HG03558 (cell line): ENCODE data around the gene CEP41.

Experiments
- ATAC-seq: cut with Tn5 transposase; IDR thresholded peaks from one replicate; pipeline ENCODE4 v1.9.1; 2021; ENCODE audit warnings: moderate number of reproducible peaks; ENCODE audit not compliant: unreplicated experiment; ENCODE audit errors: extremely low read depth

Gene CEP41

GRCh38 chr7:130423501-130424037 lies 17.2 kb downstream of the CEP41 start:
- ATAC-seq, result no peak

- no peak for ATAC-seq
Measured at GRCh38 chr7:130421684-130422083, 19.1 kb downstream of the CEP41 start.

GRCh38 chr7:130420943-130421578 lies 19.8 kb downstream of the CEP41 start:
- no peak for ATAC-seq

- no peak for ATAC-seq
Measured at GRCh38 chr7:130419658-130420057, 21.2 kb downstream of the CEP41 start.

GRCh38 chr7:130418306-130418705 lies 22.5 kb downstream of the CEP41 start:
- ATAC-seq, result no peak

- no peak for ATAC-seq
Measured at GRCh38 chr7:130417213-130417612, 23.6 kb downstream of the CEP41 start.

- no peak for ATAC-seq
Measured at GRCh38 chr7:130415006-130415405, 25.8 kb downstream of the CEP41 start.

- no peak for ATAC-seq
Measured at GRCh38 chr7:130413201-130413600, 27.6 kb downstream of the CEP41 start.

- ATAC-seq, result no peak
Measured at GRCh38 chr7:130410868-130411541, 29.8 kb downstream of the CEP41 start.

- no peak for ATAC-seq
Measured at GRCh38 chr7:130409712-130410072, 31.1 kb downstream of the CEP41 start.

- ATAC-seq, result no peak
Measured at GRCh38 chr7:130409067-130409711, 31.6 kb downstream of the CEP41 start.

- no peak for ATAC-seq
Measured at GRCh38 chr7:130405003-130405402, 35.8 kb downstream of the CEP41 start.

GRCh38 chr7:130401578-130401977 lies 39.2 kb downstream of the CEP41 start:
- ATAC-seq, result no peak

GRCh38 chr7:130401101-130401500 lies 39.7 kb downstream of the CEP41 start:
- ATAC-seq, result no peak

GRCh38 chr7:130400120-130400572 lies 40.7 kb downstream of the CEP41 start:
- ATAC-seq, result no peak

- no peak for ATAC-seq
Measured at GRCh38 chr7:130398526-130399090, 42.2 kb downstream of the CEP41 start.

- ATAC-seq, result no peak
Measured at GRCh38 chr7:130397758-130398073, 43.1 kb downstream of the CEP41 start.

- ATAC-seq, result no peak
Measured at GRCh38 chr7:130397051-130397757, 43.6 kb downstream of the CEP41 start.

GRCh38 chr7:130396109-130396508 lies 44.7 kb downstream of the CEP41 start:
- no peak for ATAC-seq

GRCh38 chr7:130395421-130395820 lies 45.4 kb downstream of the CEP41 start:
- ATAC-seq, result no peak
